ENCODE results near the gene MRPL23. TPM values are rescaled to one million over a fixed set of nuclear protein-coding genes. Genes with fewer than 3 reads are reported as not detected.

The MRPL23 gene
- total and polyA plus RNA-seq, 2 donors (not counting 3 experiments of a cell fraction or from before 2014, with no cell fraction given) = 72.7 to 222 TPM

GRCh38 chr11:1908618-1909017 lies 38.5 kb upstream of the MRPL23 start:
- Histone ChIP-seq H3K27ac (ENCODE audit: insufficient read depth, low read depth, low read length) (peak overlapping the region; percentile 74), H3K4me1 (ENCODE audit: control insufficient read depth, extremely low read depth, insufficient read depth, low read length) (peaks cover 33% of the 10 kb centered on the region), H3K27me3 (ENCODE audit: control insufficient read depth in 2 of 2, insufficient read depth in 2 of 2, low read length in 2 of 2) (no peaks in the 10 kb centered on the region), H3K9me3 (replicated peaks; ENCODE audit: control insufficient read depth, insufficient read depth, low read length) (no peaks in the 10 kb centered on the region), H3K9me1 (replicated peaks; ENCODE audit: control insufficient read depth, extremely low read depth, insufficient read depth, low read length) (no peaks in the 10 kb centered on the region), H3K79me2 (ENCODE audit: control insufficient read depth, insufficient read depth, low read length) (no peaks in the 10 kb centered on the region), H3K36me3 (ENCODE audit: control insufficient read depth in 2 of 2, extremely low read depth in 1 of 2, insufficient read depth in 2 of 2, low read length in 2 of 2) (no peaks in the 10 kb centered on the region), H3K4me2 (ENCODE audit: insufficient read depth, low read length) (peak overlapping the region; percentile 51), H3K9ac (replicated peaks; ENCODE audit: extremely low read depth, insufficient read depth, low read length) (peak overlapping the region; percentile 70), H3K4me3 (replicated peaks in 1 of 3; ENCODE audit: insufficient read depth in 1 of 3, low read depth in 1 of 3, low read length in 3 of 3) (peak overlapping the region in 1 of 3 experiments; percentile 22), H4K20me1 (replicated peaks; ENCODE audit: control insufficient read depth, extremely low read depth, insufficient read depth, low read length) (no peaks in the 10 kb centered on the region), H2AFZ (ENCODE audit: low read depth, low read length) (peak overlapping the region; percentile 20)
- POLR2A ChIA-PET = no interaction called here
- BruUV-seq (replicated peaks) = no TSS peak
- intact Hi-C loops (cut with micrococcal nuclease) (loop anchor here (2.0 kb wide), 1 partner anchor 28 kb away; no protein-coding TSS in a partner anchor), dilution Hi-C loops (cut with MboI; ENCODE audit: extremely low pct_ligation_motif_present, low sequenced_read_pairs) (no loop called here)
- peak; percentile 86 for DNase-seq (ENCODE audit: low read depth, low spot score)
- CTCF ChIA-PET = interaction anchor here (1.1 to 5.3 kb wide), 2 partner anchors 26 to 214 kb away, joined by 3 to 41 read pairs; no protein-coding TSS in a partner anchor
- no peak for TF ChIP-seq EZH2 (IDR thresholded peaks at IDR 0.05; ENCODE audit: borderline replicate concordance, low read depth, low read length, severe bottlenecking)
- TF ChIP-seq CTCF (IDR thresholded peaks at IDR 0.05; ENCODE audit: extremely low read depth in 1 of 2, insufficient read depth in 1 of 2, low read depth in 1 of 2, low read length in 2 of 2) = no peak
- TF ChIP-seq MAX (IDR thresholded peaks at IDR 0.05; ENCODE audit: insufficient read depth, insufficient read length) = no peak
- peak; percentile 14 for TF ChIP-seq JUN (IDR thresholded peaks at IDR 0.05; ENCODE audit: borderline replicate concordance, insufficient read depth, insufficient read length, low read depth)
- peak; percentile 34 for TF ChIP-seq POLR2AphosphoS5 (IDR thresholded peaks at IDR 0.05; ENCODE audit: insufficient read depth, low read depth, low read length)
- peak; percentile 21 for TF ChIP-seq POLR2A (IDR thresholded peaks at IDR 0.05; ENCODE audit: low read depth, low read length)
- peak; percentile 7 for TF ChIP-seq FOS (IDR thresholded peaks at IDR 0.05; ENCODE audit: borderline replicate concordance, insufficient read depth, low read length)
- peak; percentile 95 for FAIRE-seq
